Keratinocyte (primary cell): ENCODE results near the gene TENT4A. TPM values are rescaled to one million over a fixed set of nuclear protein-coding genes. Genes with fewer than 3 reads are reported as not detected.

Experiments used
- DNase-seq: peaks from one replicate; pipeline ENCODE4 v3.0.0-alpha.2; 2011; ENCODE audit warnings: low read depth, missing footprints, low spot score
- FAIRE-seq: peaks from 2 replicates; lab custom pipeline; 2011; peaks lifted over from hg19 to GRCh38; lab: Jason Lieb, UNC
- H2AFZ ChIP-seq: 2 replicates; pipeline ENCODE4 v1.6.0; 2012; ENCODE audit warnings: low read length, control low read depth, inconsistent platforms; ENCODE audit not compliant: control insufficient read depth
- H3K27ac ChIP-seq: 2 replicates; pipeline ENCODE4 v1.5.1; 2011; ENCODE audit warnings: low read length; ENCODE audit not compliant: control insufficient read depth, insufficient read depth
- H3K27me3 ChIP-seq: 3 replicates; pipeline ENCODE4 v1.6.0; 2011; ENCODE audit warnings: low read length; ENCODE audit not compliant: control insufficient read depth, insufficient read depth; ENCODE audit errors: extremely low read depth
- H3K36me3 ChIP-seq, 2 experiments: 2 replicates in 1 of 2; 3 replicates in 1 of 2; pipeline ENCODE4 v1.5.1; 2011; ENCODE audit warnings: low read length in 2 of 2, mild to moderate bottlenecking in 1 of 2; ENCODE audit not compliant: control insufficient read depth in 2 of 2, insufficient read depth in 2 of 2; ENCODE audit errors: extremely low read depth in 1 of 2
- H3K4me1 ChIP-seq: 3 replicates; pipeline ENCODE4 v1.5.1; 2011; ENCODE audit warnings: low read length; ENCODE audit not compliant: control insufficient read depth, insufficient read depth; ENCODE audit errors: extremely low read depth
- H3K4me2 ChIP-seq: 3 replicates; pipeline ENCODE4 v1.6.0; 2011; ENCODE audit warnings: low read depth, low read length; ENCODE audit not compliant: control insufficient read depth, insufficient read depth; ENCODE audit errors: extremely low read depth
- H3K4me3 ChIP-seq, 3 experiments: fragments of 200-600 bp in 1 of 3; sonication (generic) in 1 of 3; 2 replicates in 2 of 3; 3 replicates in 1 of 3; pipeline ENCODE4 v1.5.1; 2011 to 2016; ENCODE audit warnings: low read length in 3 of 3, mild to moderate bottlenecking in 3 of 3, control low read depth in 2 of 3, inconsistent platforms in 1 of 3, low read depth in 1 of 3, mixed read lengths in 1 of 3, mixed run types in 1 of 3, moderate library complexity in 1 of 3; ENCODE audit not compliant: control insufficient read depth in 2 of 3, insufficient read depth in 2 of 3; ENCODE audit errors: extremely low read depth in 1 of 3
- H3K79me2 ChIP-seq: 2 replicates; pipeline ENCODE4 v1.6.0; 2012; ENCODE audit warnings: low read length; ENCODE audit not compliant: control insufficient read depth, insufficient read depth
- H3K9ac ChIP-seq: 3 replicates; pipeline ENCODE4 v1.6.0; 2011; ENCODE audit warnings: low read length; ENCODE audit not compliant: control insufficient read depth, insufficient read depth; ENCODE audit errors: extremely low read depth
- H3K9me1 ChIP-seq: 3 replicates; pipeline ENCODE4 v1.6.0; 2011; ENCODE audit warnings: low read length; ENCODE audit not compliant: control insufficient read depth, insufficient read depth; ENCODE audit errors: extremely low read depth
- H3K9me3 ChIP-seq: 2 replicates; pipeline ENCODE4 v1.5.1; 2012; ENCODE audit warnings: low read depth, low read length; ENCODE audit not compliant: control insufficient read depth
- H4K20me1 ChIP-seq: 3 replicates; pipeline ENCODE4 v1.6.0; 2011; ENCODE audit warnings: low read length; ENCODE audit not compliant: control insufficient read depth, insufficient read depth; ENCODE audit errors: extremely low read depth
- CTCF ChIP-seq, 3 experiments: IDR thresholded peaks in 1 of 3; conservative IDR thresholded peaks in 1 of 3; optimal IDR thresholded peaks in 1 of 3; 2 replicates in 2 of 3; 3 replicates in 1 of 3; pipeline versions ENCODE3 to v1.5.1; 2011; ENCODE audit warnings: low read length in 3 of 3, mild to moderate bottlenecking in 3 of 3, moderate library complexity in 2 of 3, control low read depth in 1 of 3, inconsistent platforms in 1 of 3; ENCODE audit not compliant: insufficient read depth in 2 of 3; ENCODE audit errors: extremely low read depth in 1 of 3
- EZH2 ChIP-seq: IDR thresholded peaks from one replicate; pipeline ENCODE4 v1.6.1; 2012; ENCODE audit warnings: inconsistent platforms, mild to moderate bottlenecking, low read length, moderate library complexity
- dilution Hi-C: fragments of 300-500 bp; cut with MboI; formaldehyde crosslinking; loops from one replicate; pipeline ENCODE4 v1.7.0; 2020; ENCODE audit warnings: low sequenced_read_pairs; ENCODE audit not compliant: extremely low pct_ligation_motif_present
- polyA plus RNA-seq, 5 experiments: library from polyadenylated mRNA; depleted of rRNA in 3 of 5; stranded (reverse) in 3 of 5; stranded (forward) in 1 of 5; unstranded in 1 of 5; fragments of >200 nt; gene quantifications; 1 replicate in 1 of 5; 2 replicates in 3 of 5; 3 replicates in 1 of 5; pipeline versions ENCODE4 v1.2.1 to v1.2.3, GENCODE V29; 2011 to 2012; ENCODE audit warnings: missing spikeins in 2 of 5, low read depth in 1 of 5, low replicate concordance in 1 of 5

The TENT4A gene
- polyA plus RNA-seq, 1 donor (not counting 4 experiments of a cell fraction or from before 2014, with no cell fraction given), result 5.9 TPM

GRCh38 chr5:6760686-6761085 lies 47.5 kb downstream of the TENT4A start:
- no peaks in the 10 kb centered on the region for H3K27me3 ChIP-seq
- dilution Hi-C loops, result no loop called here
- H4K20me1 ChIP-seq, result no peaks in the 10 kb centered on the region
- no peak overlapping the region for H3K27ac ChIP-seq
- TF ChIP-seq CTCF (optimal IDR thresholded peaks at IDR 0.05 in 1 of 3, IDR thresholded peaks at IDR 0.05 in 1 of 3, conservative IDR thresholded peaks at IDR 0.05 in 1 of 3; ENCODE audit: extremely low read depth in 1 of 3, insufficient read depth in 2 of 3, low read length in 3 of 3), result no peak
- TF ChIP-seq EZH2, result no peak
- no peak overlapping the region for H3K9ac ChIP-seq
- no peaks in the 10 kb centered on the region for H3K4me1 ChIP-seq
- no peak overlapping the region for H3K4me2 ChIP-seq
- H3K36me3 ChIP-seq, result peaks cover 6 to 7% of the 10 kb centered on the region in 2 experiments
- H3K9me1 ChIP-seq, result peaks cover 3% of the 10 kb centered on the region
- no peak for DNase-seq
- no peaks in the 10 kb centered on the region for H3K79me2 ChIP-seq
- H3K9me3 ChIP-seq, result no peaks in the 10 kb centered on the region
- no peak for FAIRE-seq
- H2AFZ ChIP-seq, result no peak overlapping the region
- H3K4me3 ChIP-seq, result no peak overlapping the region

GRCh38 chr5:6761333-6761732 lies 48.1 kb downstream of the TENT4A start:
- H3K27ac ChIP-seq, result no peak overlapping the region
- no peaks in the 10 kb centered on the region for H3K79me2 ChIP-seq
- no peaks in the 10 kb centered on the region for H3K27me3 ChIP-seq
- dilution Hi-C loops, result no loop called here
- H2AFZ ChIP-seq, result no peak overlapping the region
- H3K36me3 ChIP-seq, result peaks cover 0 to 5% of the 10 kb centered on the region in 2 experiments
- H3K9me3 ChIP-seq, result no peaks in the 10 kb centered on the region
- no peak for FAIRE-seq
- TF ChIP-seq CTCF (optimal IDR thresholded peaks at IDR 0.05 in 1 of 3, IDR thresholded peaks at IDR 0.05 in 1 of 3, conservative IDR thresholded peaks at IDR 0.05 in 1 of 3; ENCODE audit: extremely low read depth in 1 of 3, insufficient read depth in 2 of 3, low read length in 3 of 3), result no peak
- TF ChIP-seq EZH2, result no peak
- no peak overlapping the region for H3K4me2 ChIP-seq
- H3K4me3 ChIP-seq, result no peak overlapping the region
- H3K9ac ChIP-seq, result no peak overlapping the region
- H3K4me1 ChIP-seq, result peaks cover 6% of the 10 kb centered on the region
- H4K20me1 ChIP-seq, result no peaks in the 10 kb centered on the region
- H3K9me1 ChIP-seq, result peaks cover 3% of the 10 kb centered on the region
- DNase-seq, result no peak
